ENCODE data around the gene PPIP5K1.
"Not testable (repeated sequence)": the region's sequence is repeated elsewhere in the genome, so short reads cannot be mapped to it uniquely, and the experiment has no call there.

The PPIP5K1 gene

DNA sequence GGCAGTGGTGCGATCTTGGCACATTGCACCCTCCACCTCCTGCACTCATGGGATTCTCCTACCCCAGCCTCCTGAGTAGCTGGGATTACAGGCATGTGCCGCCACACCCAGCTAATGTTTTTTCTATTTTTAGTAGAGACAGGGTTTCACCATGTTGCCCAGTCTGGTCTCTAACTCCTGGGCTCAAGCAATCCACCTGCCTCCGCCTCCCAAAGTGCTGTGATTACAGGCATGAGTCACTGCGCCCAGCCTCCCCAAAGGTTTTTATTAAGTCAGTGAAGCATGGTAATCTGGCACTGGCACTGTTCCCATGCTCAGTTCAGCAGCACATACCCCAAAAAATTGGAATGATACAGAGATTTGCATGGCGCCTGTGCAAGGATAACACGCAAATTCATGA lies 12.2 kb upstream of the PPIP5K1 start (continued):
- 0 out of 2 replicates have a peak, but pooled peaks have one; percentile 23 for TF ChIP-seq ZNF629 (tag by site-specific recombination; IDR thresholded peaks at IDR 0.05)
- TF ChIP-seq, protein P1, sequence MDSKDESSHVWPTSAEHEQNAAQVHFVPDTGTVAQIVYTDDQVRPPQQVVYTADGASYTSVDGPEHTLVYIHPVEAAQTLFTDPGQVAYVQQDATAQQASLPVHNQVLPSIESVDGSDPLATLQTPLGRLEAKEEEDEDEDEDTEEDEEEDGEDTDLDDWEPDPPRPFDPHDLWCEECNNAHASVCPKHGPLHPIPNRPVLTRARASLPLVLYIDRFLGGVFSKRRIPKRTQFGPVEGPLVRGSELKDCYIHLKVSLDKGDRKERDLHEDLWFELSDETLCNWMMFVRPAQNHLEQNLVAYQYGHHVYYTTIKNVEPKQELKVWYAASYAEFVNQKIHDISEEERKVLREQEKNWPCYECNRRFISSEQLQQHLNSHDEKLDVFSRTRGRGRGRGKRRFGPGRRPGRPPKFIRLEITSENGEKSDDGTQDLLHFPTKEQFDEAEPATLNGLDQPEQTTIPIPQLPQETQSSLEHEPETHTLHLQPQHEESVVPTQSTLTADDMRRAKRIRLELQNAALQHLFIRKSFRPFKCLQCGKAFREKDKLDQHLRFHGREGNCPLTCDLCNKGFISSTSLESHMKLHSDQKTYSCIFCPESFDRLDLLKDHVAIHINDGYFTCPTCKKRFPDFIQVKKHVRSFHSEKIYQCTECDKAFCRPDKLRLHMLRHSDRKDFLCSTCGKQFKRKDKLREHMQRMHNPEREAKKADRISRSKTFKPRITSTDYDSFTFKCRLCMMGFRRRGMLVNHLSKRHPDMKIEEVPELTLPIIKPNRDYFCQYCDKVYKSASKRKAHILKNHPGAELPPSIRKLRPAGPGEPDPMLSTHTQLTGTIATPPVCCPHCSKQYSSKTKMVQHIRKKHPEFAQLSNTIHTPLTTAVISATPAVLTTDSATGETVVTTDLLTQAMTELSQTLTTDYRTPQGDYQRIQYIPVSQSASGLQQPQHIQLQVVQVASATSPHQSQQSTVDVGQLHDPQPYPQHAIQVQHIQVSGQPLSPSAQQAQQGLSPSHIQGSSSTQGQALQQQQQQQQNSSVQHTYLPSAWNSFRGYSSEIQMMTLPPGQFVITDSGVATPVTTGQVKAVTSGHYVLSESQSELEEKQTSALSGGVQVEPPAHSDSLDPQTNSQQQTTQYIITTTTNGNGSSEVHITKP (tag by site-specific recombination; IDR thresholded peaks at IDR 0.05) = peak; percentile 77
- peak; percentile 91 for TF ChIP-seq GLIS1 (tag by site-specific recombination; IDR thresholded peaks at IDR 0.05)

DNA sequence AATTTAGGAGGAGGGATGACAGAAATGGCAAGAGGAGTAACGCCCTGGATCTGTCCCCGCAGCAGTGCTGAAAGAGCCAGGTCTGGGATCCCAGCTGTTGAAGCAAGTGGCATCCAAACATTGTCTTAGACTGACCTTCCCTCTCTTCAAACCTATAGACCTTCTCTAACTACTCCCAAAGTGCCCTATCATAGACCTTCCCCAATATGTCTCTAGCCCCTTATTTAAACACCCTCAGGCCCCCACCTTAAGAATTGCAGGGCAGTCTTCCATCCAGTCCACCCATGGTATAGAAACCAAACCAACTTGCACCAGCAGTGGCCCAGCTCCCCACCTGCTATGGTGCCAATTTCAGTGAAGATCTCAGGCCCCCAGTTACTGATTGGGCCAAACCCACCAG lies 10.2 kb upstream of the PPIP5K1 start:
- H3K27ac ChIP-seq (ENCODE audit: extremely low read depth, low read depth, low read length); H3K9me3 ChIP-seq (ENCODE audit: control insufficient read depth, insufficient read depth, low read depth, low read length); H3K36me3 ChIP-seq (ENCODE audit: control insufficient read depth in 2 of 2, insufficient read depth in 1 of 2, low read length in 2 of 2); H3K4me3 ChIP-seq (ENCODE audit: low read depth, low read length); POLR2A ChIA-PET; H3K4me1 ChIP-seq (ENCODE audit: control insufficient read depth, insufficient read depth, low read length): not testable (repeated sequence)
- CTCF ChIA-PET = interaction anchor here (1.1 kb wide), 1 partner anchor 230 kb away, joined by 3 read pairs; the partner anchor contains the start of genes TUBGCP4 and ZSCAN29

DNA sequence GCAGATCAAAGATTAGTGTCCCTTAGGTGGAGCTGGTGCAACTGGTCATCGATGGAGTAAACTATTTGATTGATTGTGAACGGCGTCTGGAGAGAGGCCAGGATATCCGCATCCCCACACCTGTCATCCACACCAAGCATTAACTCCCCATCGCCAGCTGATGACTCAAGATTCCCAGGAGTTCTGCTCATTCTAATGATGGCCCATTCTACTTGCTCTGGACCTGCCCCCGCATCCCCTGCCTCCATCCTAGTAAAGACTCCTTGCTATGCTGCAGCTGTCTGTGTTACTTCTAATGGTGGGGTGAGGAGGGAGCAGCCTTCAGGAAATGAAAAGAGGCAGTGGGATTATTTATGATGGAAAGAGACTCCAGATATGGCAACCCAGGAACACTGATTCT lies 9.1 kb upstream of the PPIP5K1 start:
- H3K4me1 ChIP-seq (ENCODE audit: control insufficient read depth, insufficient read depth, low read length); H3K9me3 ChIP-seq (ENCODE audit: control insufficient read depth, insufficient read depth, low read depth, low read length); POLR2A ChIA-PET; H3K27ac ChIP-seq (ENCODE audit: extremely low read depth, low read depth, low read length); CTCF ChIA-PET; H3K4me3 ChIP-seq (ENCODE audit: low read depth, low read length); H3K36me3 ChIP-seq (ENCODE audit: control insufficient read depth in 2 of 2, insufficient read depth in 1 of 2, low read length in 2 of 2): not testable (repeated sequence)

DNA sequence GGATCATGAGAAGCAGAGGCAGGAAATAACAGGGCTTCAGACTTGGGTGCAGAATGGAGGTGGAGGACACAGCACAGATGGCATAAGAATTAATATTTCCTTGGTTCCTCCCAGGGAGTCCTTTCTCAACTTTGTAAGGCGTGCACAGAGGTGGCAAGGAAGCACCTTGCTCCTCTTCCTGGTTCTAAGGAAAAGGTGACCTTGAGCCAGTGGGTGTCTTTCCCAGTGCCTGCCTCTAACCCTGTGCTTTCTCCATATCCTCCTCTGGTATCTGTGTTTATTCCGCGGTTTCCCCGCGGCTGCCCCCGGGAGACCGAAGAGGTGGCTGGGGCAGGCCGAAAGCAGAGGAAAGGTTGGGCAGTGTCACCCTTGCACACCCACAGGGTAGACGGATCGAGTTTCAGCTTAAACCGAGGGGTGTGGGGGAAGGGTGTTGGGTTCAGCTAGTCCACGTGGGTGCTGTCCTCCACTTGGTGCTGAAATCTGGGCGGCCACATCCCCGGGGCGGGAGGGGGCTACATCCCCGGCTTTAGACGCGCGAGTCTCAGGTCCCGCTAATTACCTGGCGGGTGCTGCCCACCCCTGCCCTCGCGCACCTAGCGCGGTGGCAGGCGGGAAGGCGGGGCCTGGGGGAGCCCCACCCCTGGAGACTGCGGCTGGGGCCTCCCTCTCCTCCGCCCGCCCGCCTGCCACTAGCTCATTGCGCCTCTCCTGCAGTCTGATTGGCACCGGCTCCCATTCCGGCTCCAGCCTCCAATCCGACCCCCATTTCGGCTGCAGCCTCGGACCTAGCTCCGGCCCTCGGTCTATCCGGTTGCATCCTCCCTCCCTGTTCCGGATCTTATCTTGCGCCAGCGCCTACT lies 3.6 kb upstream of the PPIP5K1 start, which contains the start of gene CKMT1B:
CKMT1B (plus strand) TSS at position 700 of the 863 bp plus-strand sequence. CDS start 192 bp downstream, outside the sequence.
- H3K36me3 ChIP-seq (ENCODE audit: control insufficient read depth in 2 of 2, insufficient read depth in 1 of 2, low read length in 2 of 2); H3K27ac ChIP-seq (ENCODE audit: extremely low read depth, low read depth, low read length); H3K4me3 ChIP-seq (ENCODE audit: low read depth, low read length); CTCF ChIA-PET; POLR2A ChIA-PET; H3K4me1 ChIP-seq (ENCODE audit: control insufficient read depth, insufficient read depth, low read length); H3K9me3 ChIP-seq (ENCODE audit: control insufficient read depth, insufficient read depth, low read depth, low read length): not testable (repeated sequence)

DNA sequence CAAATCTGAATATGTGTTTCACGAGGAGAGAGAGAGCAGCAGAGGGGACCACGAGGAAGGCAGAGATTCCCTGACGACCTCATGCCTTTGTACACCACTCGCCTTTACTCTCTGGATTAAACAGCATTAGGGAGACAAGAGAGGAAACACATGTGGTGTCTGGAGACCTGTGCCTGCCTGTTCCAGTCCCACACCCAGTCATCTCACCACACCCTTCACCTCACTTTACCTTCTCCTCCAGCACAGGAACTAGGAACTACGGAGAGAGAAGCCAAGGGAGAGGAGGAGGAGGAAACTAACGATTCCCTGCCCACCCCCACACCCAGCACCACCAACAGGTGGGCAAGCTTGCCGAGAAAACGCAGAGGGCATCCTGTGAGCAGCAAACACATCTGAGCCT lies 2.8 kb upstream of the PPIP5K1 start:
- H3K9me3 ChIP-seq (ENCODE audit: control insufficient read depth, insufficient read depth, low read depth, low read length); CTCF ChIA-PET; POLR2A ChIA-PET; H3K4me3 ChIP-seq (ENCODE audit: low read depth, low read length); H3K27ac ChIP-seq (ENCODE audit: extremely low read depth, low read depth, low read length); H3K36me3 ChIP-seq (ENCODE audit: control insufficient read depth in 2 of 2, insufficient read depth in 1 of 2, low read length in 2 of 2); H3K4me1 ChIP-seq (ENCODE audit: control insufficient read depth, insufficient read depth, low read length): not testable (repeated sequence)

DNA sequence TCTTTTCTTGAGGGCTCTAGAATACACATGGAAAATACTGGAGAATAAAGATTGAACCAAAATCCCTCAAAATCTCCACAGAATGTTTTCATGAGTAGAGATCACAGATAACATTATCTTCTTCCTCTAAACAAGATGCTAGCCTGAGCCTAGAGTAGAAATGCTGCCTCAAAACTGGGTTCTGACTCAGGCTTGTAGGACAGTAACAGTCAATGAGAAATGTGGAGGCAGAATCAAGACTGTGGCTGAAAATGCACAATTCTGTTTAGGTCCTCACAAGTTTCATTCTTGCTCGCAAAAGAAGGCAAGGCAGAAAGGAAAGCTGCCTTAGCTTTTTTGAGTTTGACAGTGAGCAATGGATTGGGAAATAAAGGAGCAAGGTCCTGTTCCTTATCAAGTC lies 15.4 kb downstream of the PPIP5K1 start:
- H3K4me3 ChIP-seq (ENCODE audit: low read depth, low read length); H3K36me3 ChIP-seq (ENCODE audit: control insufficient read depth in 2 of 2, insufficient read depth in 1 of 2, low read length in 2 of 2); H3K4me1 ChIP-seq (ENCODE audit: control insufficient read depth, insufficient read depth, low read length); H3K27ac ChIP-seq (ENCODE audit: extremely low read depth, low read depth, low read length); CTCF ChIA-PET; POLR2A ChIA-PET; H3K9me3 ChIP-seq (ENCODE audit: control insufficient read depth, insufficient read depth, low read depth, low read length): not testable (repeated sequence)

DNA sequence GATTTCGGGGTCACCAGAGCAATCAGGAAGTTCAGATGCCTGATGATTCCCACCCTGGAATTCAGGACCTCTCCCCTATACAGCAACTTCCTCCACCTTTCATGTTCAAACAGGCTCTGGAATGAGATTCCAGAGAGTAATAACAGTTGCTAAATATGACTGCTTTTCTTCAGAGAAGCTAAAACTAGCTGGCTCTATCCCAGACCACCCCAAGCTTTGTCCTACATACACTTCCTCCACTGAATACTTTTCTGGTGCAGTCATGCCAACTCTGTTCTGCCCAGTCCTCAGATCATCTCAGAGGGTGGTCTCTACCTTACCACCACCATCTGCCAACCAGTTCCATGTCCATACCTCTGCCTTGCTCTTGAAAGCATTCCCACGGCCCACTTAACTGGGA lies 23.4 kb downstream of the PPIP5K1 start:
- CTCF ChIA-PET; H3K36me3 ChIP-seq (ENCODE audit: control insufficient read depth in 2 of 2, insufficient read depth in 1 of 2, low read length in 2 of 2); H3K4me3 ChIP-seq (ENCODE audit: low read depth, low read length); H3K27ac ChIP-seq (ENCODE audit: extremely low read depth, low read depth, low read length); H3K9me3 ChIP-seq (ENCODE audit: control insufficient read depth, insufficient read depth, low read depth, low read length); POLR2A ChIA-PET; H3K4me1 ChIP-seq (ENCODE audit: control insufficient read depth, insufficient read depth, low read length): not testable (repeated sequence)

DNA sequence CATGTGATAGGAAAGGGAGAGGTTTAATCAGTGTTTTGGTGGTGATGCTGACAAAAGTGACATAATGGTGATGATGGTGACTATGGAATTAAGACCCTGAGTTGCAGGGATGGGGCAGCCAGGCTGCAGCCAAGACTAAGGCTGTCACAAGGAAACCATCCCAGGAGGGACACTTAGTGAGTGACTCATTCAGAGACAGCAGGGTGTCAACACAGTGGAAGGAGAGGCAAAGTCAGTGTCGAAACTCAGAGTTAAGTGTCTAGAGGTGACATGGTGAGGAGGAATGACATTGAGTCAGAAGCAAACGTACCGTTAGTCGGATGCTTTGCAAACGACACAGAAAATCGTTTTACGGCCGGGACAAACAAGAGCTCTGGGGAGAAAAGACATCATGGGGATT lies 26.2 kb downstream of the PPIP5K1 start:
- H3K4me1 ChIP-seq (ENCODE audit: control insufficient read depth, insufficient read depth, low read length); H3K9me3 ChIP-seq (ENCODE audit: control insufficient read depth, insufficient read depth, low read depth, low read length); H3K4me3 ChIP-seq (ENCODE audit: low read depth, low read length); H3K36me3 ChIP-seq (ENCODE audit: control insufficient read depth in 2 of 2, insufficient read depth in 1 of 2, low read length in 2 of 2); POLR2A ChIA-PET; CTCF ChIA-PET; H3K27ac ChIP-seq (ENCODE audit: extremely low read depth, low read depth, low read length): not testable (repeated sequence)

DNA sequence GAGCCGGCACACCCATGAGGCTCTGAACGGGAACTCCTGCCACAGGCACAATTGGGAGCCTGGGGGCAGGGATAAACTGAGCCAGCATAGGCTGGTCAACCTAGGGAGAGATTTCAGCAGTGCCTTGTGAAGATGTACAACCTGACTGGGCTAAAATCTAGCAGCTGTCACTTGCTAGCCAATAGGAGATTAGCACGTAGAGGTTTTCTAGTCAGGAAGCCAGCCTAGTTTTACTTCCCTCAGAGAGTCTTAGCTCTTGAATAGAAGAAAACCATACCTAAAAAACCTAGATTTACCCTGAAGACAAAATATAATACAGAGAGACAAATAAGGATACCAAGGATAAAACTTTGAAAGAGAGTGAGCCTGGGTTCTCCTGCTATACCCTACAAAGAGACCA lies 27.3 kb downstream of the PPIP5K1 start:
- H3K4me3 ChIP-seq (ENCODE audit: low read depth, low read length); CTCF ChIA-PET; H3K4me1 ChIP-seq (ENCODE audit: control insufficient read depth, insufficient read depth, low read length); H3K27ac ChIP-seq (ENCODE audit: extremely low read depth, low read depth, low read length); H3K36me3 ChIP-seq (ENCODE audit: control insufficient read depth in 2 of 2, insufficient read depth in 1 of 2, low read length in 2 of 2); H3K9me3 ChIP-seq (ENCODE audit: control insufficient read depth, insufficient read depth, low read depth, low read length); POLR2A ChIA-PET: not testable (repeated sequence)

Data from HEK293 (cell line).